ENCODE results near the gene PRPF31. TPM values are rescaled to one million over a fixed set of nuclear protein-coding genes. Genes with fewer than 3 reads are reported as not detected.
"Not testable (repeated sequence)": the region's sequence is repeated elsewhere in the genome, so short reads cannot be mapped to it uniquely, and the experiment has no call there.

Gene PRPF31, protein sequence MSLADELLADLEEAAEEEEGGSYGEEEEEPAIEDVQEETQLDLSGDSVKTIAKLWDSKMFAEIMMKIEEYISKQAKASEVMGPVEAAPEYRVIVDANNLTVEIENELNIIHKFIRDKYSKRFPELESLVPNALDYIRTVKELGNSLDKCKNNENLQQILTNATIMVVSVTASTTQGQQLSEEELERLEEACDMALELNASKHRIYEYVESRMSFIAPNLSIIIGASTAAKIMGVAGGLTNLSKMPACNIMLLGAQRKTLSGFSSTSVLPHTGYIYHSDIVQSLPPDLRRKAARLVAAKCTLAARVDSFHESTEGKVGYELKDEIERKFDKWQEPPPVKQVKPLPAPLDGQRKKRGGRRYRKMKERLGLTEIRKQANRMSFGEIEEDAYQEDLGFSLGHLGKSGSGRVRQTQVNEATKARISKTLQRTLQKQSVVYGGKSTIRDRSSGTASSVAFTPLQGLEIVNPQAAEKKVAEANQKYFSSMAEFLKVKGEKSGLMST
- 64.3 TPM for polyA plus RNA-seq (2013, experiment 1 of 2; ENCODE audit: insufficient read length)
- polyA plus RNA-seq (2013, experiment 2 of 2; ENCODE audit: insufficient read length) = 60.8 TPM

DNA sequence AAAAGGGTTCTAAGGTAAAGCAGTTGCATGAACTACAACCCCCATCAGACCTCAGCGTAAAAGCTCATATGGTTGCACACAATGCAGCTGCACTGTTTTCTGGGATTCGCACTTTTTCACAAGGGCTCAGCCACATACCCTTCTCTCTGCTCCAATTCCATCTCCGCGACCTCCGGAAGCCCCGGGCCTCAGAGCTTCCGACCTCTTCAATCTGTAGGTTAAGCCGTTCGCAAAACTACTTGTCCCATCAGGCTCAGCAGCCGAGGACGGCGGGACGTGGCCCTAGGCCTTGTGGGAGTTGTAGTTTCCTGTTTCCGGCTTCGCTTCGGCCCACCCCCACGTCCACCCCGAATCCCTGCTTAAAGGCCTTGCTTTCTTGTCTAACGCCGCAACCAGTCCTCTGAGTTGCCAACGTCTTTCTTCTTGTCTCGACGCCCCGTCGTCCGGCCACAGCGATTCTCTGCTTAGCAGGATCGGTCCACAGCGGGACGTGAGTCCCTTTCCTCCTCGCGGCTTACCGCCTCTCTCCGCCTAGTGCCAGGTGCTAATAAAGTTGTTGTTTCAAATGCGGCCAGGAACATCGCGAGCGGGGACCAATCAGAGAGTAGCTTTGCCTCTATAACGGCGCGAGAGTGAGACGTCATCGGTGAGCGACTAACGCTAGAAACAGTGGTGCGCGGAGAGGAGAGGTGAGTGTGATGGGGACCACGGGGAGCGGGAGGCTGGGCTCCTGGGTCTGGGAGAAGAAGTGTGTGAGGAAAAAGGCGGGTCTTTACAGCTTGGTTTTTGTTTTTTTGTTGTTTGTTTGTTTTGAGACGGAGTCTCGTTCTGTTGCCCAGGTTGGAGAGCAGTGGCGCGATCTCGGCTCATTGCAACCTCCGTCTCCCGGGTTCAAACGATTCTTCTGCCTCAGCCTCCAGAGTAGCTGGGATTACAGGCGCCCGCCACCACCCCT, at the start of gene PRPF31, which contains the start of gene TFPT:
Gene PRPF31 (plus strand): TSS at position 646 of the 955 bp plus-strand sequence. CDS start 2,525 bp downstream, outside the sequence.
Gene TFPT (minus strand): TSS at position 549 of the 955 bp plus-strand sequence. CDS start 388 bp downstream, at position 161.
- DNase-seq = peak; percentile 99

DNA sequence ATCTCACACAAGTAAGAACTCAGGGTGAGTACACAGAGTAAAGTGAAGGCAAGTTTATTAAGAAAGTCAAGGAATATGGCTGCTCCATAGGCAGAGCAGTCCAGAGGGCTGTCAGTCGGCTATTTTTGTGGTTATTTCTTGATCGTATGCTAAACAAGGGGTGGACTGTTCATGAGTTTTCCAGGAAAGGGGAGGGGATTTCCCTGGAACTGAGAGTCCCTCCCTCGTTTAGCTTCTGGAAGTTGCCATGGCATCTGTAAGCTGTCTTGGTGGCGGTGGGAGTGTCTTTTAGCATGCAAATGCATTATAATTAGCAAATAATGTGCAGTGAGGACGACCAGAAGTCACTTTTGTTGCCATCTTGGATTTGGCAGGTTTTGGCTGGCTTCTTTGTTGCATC, 46.1 kb upstream of the PRPF31 start:
- no peak for DNase-seq

DNA sequence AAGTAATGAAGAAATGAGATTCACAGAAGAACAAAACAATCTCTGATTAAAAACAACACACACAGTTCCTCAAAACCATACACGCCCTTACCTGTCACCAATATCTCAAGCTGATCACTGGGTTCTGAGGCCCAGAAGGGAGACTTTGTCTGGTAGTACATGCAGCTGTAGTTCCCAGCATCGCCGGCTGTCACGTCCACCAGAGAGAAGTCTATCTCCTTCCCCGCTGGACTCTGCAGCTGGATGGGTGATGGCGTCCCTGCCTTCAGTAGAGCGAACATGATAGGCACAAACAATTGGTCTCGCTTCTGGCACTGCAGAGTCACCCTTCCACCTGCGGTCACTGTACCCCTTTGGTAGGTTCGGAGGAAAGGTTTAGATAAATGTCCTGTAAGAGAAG, 41.7 kb upstream of the PRPF31 start:
- no peak for DNase-seq

DNA sequence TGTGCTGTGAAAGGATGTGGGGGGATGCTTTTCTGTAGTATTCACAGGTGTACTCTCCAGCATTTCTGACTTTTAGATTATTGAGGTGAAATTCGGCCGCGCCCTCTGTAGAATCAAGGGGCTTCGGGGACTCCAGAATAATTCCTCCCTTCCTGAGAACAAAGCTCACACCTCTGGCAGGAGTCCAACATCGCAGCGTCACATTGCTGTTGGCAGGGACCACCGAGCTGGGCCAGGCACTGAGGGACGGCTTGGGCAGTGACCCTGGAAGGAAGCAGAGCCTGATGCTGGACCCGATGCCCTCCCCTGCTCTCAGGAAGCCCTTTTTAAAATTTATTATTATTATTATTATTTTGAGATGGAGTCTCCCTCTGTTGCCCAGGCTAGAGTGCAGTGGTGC, 40.7 kb upstream of the PRPF31 start:
- DNase-seq = no peak

DNA sequence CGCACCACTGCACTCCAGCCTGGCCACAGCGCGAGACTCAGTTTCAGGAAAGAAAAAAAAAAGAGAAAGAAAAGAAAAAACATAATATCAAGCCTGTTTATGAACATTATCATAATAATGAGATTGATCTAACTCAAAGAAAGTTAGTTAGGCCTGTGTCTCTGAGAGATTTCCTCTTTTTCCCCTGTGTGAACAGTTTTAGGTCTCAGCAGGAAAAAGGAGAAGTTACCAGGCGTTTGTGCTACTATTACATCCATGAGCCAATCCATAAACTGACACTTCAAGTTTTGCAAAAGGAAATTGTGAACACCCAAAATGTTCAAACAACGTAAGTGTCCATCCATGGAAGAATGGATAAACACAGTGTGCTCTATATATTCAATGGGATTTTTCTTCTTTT, 38.2 kb upstream of the PRPF31 start:
- DNase-seq = no peak

DNA sequence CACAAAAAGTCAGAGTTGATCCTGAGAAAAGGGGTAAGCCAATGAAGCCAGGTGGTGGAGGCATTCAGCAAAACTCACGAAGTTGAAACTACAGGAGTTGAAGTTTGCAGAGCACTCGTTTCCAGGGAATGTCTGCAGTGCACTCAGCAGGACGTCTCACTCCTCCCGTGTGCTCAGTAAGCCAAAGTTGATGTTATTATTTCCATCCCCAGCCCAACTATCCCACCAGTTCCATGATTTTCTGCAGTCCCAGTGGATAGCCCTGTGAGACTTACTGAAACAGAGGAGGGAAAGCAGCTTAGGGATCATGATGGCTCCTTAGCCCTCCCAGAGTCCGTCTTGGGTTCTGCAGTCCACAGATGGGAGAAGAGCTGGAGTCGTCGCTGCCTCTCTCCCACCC, 34.5 kb upstream of the PRPF31 start, which contains the start of gene TARM1:
Gene TARM1 (minus strand): TSS at position 334 of the 400 bp plus-strand sequence. CDS start 25 bp downstream, at position 309.
- no peak for DNase-seq

DNA sequence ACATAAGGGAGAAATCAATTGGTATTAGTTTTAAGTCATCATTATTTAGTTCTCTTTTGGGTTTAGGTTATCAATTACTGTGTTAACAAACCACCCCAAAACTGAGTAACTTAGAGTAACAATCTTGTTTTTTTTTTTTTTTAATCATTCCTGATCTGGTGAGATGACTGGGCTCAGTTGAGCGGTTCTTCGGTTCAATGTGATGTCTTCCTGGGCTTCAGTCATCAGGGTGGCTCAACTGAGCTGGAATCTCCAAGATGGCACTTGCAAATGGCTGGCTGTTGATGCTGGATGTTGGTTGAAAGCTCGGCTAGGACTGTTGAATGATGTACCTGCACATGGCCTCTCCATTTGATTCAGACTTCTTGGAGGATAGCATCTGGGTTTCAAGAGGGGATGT, 31.1 kb upstream of the PRPF31 start:
- DNase-seq = no peak

DNA sequence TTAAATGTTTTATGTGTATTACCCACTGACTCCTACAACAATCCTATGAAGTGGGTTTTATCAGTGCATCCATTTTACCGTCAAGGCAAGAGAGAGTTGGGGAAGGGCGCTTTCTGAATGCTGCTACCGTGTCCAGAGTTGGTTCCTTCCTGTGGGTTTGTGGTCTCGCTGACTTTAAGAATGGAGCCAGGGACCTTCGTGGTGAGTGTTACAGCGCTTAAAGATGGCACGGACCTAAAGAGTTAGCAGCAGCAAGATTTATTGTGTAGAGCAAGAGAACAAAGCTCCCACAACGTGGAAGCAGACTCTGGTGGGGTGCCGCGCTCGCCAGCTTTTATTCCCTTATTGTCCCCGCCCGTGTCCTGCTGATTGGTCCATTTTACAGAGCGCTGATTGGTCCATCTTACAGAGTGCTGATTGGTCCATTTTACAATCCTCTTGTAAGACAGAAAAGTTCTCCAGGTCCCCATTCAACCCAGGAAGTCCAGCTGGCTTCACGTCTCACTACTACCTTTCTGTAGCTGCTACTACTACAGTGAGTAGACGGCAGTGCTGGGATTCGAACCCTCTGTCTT, 21.0 kb upstream of the PRPF31 start:
- DNase-seq = no peak

DNA sequence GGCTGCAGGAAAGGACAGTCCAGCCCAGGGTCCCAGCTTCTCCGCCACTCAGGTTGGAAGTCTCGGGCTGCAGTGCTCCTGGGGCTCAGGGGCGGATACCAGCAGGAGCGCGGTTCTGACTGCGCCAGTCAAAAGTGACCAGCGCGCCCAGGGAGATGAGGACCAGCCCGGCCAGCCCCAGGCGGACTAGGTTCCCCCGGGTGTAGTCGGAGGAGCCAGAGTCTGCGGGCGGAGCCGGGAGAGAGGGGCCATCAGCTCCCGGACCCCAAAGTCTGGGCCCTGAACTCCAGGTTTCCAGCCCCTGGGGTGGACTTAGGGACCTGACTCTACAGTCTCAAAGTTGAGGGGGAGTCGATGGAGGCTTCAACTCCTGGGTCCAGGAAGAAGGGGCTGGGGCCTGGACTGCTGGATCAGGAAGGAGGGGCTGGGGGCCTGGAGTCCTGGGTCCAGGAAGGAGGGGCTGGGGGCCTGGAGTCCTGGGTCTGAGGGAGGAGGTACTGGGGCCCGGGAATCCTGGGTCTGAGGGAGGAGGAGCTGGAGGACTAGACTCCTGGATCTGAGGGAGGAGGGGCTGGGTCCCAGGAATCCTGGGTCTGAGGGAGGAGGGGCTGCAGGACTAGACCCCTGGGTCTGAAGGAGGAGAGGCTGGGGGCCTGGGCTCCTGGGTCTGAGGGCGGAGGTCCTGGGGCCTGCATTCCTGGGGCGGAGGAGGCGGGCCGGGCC, 20.3 kb upstream of the PRPF31 start:
- no peak for DNase-seq

DNA sequence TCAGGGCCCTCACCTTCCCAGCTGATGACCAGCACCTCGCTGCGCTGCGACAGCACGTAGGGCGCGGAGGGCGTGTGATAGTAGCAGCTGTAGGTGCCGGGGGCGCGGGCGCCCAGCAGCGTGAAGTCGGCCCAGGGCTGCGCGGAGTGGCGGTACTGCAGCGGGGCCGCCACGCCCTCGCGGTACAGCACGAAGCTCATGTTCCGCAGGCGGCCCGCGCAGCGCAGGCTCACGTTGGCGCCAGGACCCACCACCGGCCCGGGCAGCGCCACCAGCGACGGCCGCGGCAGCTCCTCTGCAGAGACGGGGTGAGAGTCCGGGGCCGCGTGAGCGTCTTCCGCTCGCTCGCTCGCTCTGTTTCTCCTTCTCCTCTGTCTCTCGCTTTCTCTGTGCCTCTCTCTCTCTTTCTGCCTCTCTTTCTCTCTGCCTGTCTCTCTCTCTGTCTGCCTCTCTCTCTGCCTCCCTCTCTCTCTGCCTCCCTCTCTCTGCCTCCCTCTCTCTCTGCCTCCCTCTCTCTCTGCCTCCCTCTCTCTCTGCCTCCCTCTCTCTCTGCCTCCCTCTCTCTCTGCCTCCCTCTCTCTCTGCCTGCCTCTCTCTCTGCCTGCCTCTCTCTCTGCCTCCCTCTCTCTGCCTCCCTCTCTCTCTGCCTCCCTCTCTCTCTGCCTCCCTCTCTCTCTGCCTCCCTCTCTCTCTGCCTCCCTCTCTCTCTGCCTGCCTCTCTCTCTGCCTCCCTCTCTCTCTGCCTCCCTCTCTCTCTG, 19.5 kb upstream of the PRPF31 start:
- DNase-seq = peak; percentile 46

DNA sequence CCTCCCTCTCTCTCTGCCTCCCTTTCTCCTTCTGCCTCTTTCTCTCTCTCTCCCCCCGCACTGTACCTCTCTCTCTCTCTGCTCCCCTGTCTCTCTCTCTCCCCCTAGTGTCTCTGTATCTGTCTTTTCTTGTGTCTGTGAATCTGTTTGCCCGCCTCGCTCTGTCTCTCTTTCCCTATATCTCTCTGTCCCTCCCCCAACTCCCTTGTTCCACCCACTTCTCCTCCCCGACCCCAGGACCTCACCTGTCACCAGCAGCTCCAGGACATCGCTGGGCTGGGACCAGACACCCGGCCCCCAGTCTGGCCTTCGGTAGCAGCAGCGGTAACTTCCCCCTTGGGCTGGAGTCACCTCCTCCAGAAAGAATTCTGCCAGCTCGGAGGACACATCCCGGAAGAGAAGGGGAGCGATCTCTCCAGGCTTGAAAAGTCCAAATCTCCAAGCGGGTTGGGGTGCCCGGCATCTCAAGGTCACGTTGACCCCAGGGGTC, 18.9 kb upstream of the PRPF31 start:
- peak; percentile 62 for DNase-seq

DNA sequence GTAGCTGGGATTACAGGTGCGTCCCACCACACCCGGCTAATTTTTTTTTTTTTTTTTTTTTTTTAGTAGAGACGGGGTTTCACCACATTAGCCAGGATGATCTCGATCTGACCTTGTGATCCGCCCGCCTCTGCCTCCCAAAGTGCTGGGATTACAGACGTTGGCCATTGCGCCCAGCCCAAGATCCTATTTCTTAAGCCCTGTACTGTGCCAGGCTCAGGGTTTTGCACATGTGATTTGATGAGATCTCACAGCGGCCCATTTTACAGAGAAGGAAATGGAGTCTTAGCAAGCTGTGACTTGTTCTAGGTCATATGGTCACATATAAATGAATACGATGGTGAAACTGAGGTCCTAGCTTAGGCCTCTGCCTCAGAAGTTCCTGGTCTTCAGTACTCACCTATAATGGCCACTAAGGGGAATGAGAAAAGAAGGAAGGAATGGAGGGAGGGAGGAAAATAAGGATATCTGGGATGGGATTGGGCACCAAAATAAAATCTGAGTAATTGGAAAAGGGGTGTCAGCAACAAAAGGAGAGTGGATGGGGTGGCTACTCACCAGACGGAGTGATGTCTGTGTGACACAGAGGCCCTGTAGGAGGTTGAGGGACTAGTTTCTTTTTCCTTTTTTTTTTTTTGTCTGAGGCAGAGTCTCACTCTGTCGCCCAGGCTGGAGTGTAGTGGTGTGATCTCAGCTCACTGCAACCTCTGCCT, 16.2 kb upstream of the PRPF31 start:
- no peak for DNase-seq

DNA sequence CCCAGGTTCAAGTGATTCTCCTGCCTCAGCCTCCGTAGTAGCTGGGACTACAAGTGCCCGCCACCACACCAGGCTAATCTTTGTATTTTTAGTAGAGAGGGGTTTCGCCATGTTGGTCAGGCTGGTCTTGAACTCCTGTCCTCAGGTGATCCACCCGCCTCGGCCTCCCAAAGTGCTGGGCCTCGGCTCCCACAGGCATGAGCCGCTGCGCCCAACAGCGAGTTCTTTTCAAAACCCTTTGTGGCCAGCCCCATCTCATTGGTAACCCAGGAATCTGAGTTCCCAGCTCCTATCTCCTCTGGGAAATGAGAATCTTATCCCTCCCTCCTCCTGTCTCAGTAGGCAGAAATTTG, 15.7 kb upstream of the PRPF31 start:
- DNase-seq = not testable (repeated sequence)

DNA sequence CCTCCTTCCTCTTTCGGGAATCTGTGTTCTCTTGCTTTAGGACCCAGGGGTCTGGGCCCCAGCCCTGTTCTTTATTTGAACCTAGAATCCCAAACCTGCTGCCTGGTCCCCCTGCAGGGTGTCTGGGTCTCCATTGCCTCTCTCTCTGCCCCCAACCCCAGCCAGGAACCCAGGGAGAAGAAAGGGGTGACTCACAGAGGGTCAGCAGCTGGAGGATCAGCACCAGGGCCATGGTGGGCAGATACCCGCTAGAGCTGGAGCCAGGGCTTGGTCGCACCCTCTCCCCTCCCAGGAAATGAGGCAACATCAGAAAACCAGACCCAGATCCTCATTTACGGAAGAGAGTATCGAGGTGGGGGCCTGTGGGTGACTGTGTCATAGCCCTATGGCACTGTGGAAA, 15.0 kb upstream of the PRPF31 start, which contains the start of gene OSCAR:
Gene OSCAR (minus strand): TSS at position 243 of the 400 bp plus-strand sequence. CDS start 11 bp downstream, at position 232.
- DNase-seq = peak; percentile 37

DNA sequence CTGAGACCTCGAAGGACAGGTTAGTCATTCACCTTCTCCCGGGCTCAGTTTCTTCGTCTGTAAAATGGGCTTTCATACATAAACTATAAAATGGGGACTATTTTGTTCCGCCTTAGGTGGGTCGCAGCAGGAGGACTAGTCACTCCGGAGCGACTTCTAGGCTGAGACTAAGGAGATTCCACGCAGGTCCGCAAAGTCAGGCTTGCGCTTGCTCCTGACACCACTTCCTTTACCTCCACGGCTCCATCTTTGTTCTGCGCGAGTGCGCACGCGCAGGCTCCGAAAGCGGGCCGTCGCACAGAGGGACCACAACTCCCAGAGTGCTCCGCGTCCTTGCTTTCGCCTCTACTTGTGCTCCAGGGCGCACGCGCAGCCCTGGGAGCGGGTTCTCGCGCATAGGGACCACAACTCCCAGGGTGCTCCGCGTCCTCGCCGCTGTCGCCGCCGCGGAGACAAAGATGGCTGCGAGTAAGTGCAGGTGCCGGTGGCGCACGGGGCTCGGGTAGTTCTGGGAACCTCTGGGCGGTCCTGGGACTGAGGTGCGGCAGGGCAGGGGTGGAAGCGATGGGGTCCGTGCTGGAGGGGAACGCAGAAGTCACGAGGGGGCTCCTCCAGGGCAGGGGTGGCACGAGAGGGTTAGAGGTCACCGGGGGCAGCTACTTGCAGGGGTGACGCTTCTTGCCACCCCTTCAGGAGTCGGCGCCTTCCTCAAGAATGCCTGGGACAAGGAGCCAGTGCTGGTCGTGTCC, 13.0 kb upstream of the PRPF31 start, which contains the start of gene NDUFA3:
Gene NDUFA3 (plus strand): TSS at position 435 of the 749 bp plus-strand sequence. CDS start 24 bp downstream, at position 459.
- peak; percentile 99 for DNase-seq

DNA sequence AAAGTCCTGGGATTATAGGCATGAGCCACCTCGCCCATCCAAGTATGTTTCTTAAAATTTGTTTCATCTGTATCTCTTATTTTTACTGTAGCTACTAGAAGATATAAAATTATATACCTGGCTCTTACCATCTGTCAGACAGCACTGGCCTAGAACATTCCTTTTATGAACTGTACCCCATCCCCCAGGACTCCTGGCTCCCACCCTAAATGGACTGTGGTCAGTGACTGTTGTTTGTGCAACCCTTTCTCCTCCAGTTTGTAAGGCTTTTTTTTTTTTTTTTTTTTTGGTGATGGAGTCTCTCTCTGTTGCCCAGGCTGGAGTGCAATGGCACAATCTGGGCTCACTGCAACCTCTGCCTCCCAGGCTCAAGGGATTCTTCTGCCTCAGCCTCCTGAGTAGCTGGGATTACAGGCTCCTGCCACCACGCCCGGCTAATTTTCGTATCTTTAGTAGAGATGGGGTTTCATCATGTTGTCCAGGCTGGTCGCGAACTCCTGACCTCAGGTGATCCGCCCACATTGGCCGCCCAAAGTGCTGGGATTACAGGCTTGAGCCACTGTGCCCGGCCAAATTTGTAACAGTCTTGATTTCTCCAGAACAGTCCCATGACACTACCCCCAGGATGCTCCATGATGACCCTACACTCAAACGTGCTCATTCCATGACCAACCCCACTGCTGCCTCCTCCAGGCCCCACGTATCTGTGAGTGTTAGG, 10.4 kb upstream of the PRPF31 start:
- DNase-seq = no peak

DNA sequence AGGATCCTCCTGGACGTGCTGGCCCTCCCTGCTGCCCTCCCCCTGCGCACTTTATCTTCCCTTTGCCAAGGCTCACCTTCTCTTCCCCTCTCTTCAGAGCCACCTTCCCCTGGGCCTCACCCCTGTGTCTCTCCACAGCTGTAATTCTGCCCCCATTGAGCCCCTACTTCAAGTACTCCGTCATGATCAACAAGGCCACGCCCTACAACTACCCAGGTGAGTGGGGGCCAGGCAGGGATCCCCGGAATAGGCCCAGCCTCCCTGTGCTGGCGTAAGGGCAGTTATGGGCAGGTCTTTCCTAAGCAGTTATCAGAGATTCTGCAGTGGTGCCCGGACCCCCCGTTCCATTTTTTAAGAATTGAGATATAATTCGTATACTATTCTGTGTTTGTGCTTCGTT, 9.8 kb upstream of the PRPF31 start:
- DNase-seq = no peak

DNA sequence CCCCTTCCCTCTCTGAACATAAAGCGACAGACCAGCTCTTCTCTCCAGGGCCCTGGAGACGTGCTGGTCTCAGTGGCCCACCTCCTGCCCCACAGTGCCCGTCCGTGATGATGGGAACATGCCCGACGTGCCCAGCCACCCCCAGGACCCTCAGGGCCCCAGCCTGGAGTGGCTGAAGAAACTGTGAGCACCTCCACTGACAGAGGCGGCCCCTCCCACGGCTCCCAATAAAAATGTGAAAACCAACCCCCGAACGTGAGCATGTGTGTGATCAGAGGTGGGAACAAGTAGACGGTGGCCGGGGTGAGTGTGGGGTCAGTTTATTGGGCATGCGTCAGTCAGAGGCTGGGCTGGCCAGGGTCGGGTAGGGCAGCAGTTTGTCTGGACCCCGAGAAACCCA, 8.8 kb upstream of the PRPF31 start:
- DNase-seq = no peak
